Activated T-cell treated with anti-CD3 and anti-CD28 coated beads for 4 hours (primary cell): ENCODE measurements around the gene ARHGEF10L.

Source experiments
- DNase-seq: peaks from one replicate; pipeline ENCODE4 v3.0.0-alpha.2; 2020

The ARHGEF10L gene

GRCh38 chr1:17596186-17596585, 56.7 kb downstream of the ARHGEF10L start:
- no peak for DNase-seq

GRCh38 chr1:17596651-17597509, 57.4 kb downstream of the ARHGEF10L start:
- DNase-seq, result no peak

- no peak for DNase-seq
Measured at GRCh38 chr1:17597651-17598050, 58.2 kb downstream of the ARHGEF10L start.

GRCh38 chr1:17598251-17598650, 58.8 kb downstream of the ARHGEF10L start:
- no peak for DNase-seq

GRCh38 chr1:17599291-17599953, 59.9 kb downstream of the ARHGEF10L start:
- no peak for DNase-seq

GRCh38 chr1:17599954-17600300, 60.4 kb downstream of the ARHGEF10L start:
- no peak for DNase-seq

GRCh38 chr1:17600321-17600720, 60.8 kb downstream of the ARHGEF10L start:
- DNase-seq, result no peak

- no peak for DNase-seq
Measured at GRCh38 chr1:17601643-17602382, 62.3 kb downstream of the ARHGEF10L start.

GRCh38 chr1:17603091-17603841, 63.8 kb downstream of the ARHGEF10L start:
- DNase-seq, result no peak

GRCh38 chr1:17605582-17606344, 66.3 kb downstream of the ARHGEF10L start:
- no peak for DNase-seq

- DNase-seq, result no peak
Measured at GRCh38 chr1:17606826-17607440, 67.4 kb downstream of the ARHGEF10L start.

- DNase-seq, result no peak
Measured at GRCh38 chr1:17607644-17608581, 68.4 kb downstream of the ARHGEF10L start.

- no peak for DNase-seq
Measured at GRCh38 chr1:17609529-17609928, 70.0 kb downstream of the ARHGEF10L start.

GRCh38 chr1:17610085-17610484, 70.6 kb downstream of the ARHGEF10L start:
- no peak for DNase-seq

GRCh38 chr1:17610713-17611112, 71.2 kb downstream of the ARHGEF10L start:
- DNase-seq, result no peak

GRCh38 chr1:17611991-17612390, 72.5 kb downstream of the ARHGEF10L start:
- DNase-seq, result no peak

GRCh38 chr1:17612831-17613230, 73.3 kb downstream of the ARHGEF10L start:
- DNase-seq, result no peak

- no peak for DNase-seq
Measured at GRCh38 chr1:17614586-17614985, 75.1 kb downstream of the ARHGEF10L start.

GRCh38 chr1:17615157-17615556, 75.7 kb downstream of the ARHGEF10L start:
- DNase-seq, result no peak

- no peak for DNase-seq
Measured at GRCh38 chr1:17615959-17616358, 76.5 kb downstream of the ARHGEF10L start.
